Activated CD8-positive, alpha-beta memory T cell treated with anti-CD3 and anti-CD28 coated beads for 4 hours (primary cell): Measurements from ENCODE around the gene TGFBI.

Source experiments
- DNase-seq, 2 donors: peaks; one replicate each; pipeline ENCODE4 v3.0.0-alpha.2; 2020; ENCODE audit warnings: low read depth in 2 of 2

The TGFBI gene

GRCh38 chr5:136001466-136001981 is 27.3 kb upstream of the TGFBI start:
- no peak for DNase-seq

- no peak for DNase-seq
Observed at GRCh38 chr5:136004436-136004835, 24.4 kb upstream of the TGFBI start.

DNA sequence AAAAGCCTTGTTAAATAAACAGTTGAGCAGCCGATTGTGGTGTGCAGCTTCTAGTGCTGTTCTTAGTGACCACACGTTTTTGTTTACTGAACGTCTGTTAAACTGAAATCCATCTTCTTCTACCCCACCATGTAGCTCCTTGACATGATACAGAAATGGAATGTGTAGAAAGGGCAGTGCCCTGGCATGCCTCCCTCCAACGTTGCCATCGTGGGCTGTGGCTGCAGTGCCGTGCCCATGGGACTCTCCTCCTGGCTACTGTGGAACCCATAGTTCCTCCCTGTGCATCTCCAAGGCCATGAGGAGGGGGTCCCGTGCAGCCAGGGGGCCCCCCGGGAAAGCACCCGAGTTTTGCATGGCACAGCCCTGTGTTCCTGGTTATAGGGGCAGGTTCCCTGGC is 23.3 kb upstream of the TGFBI start:
- no peak for DNase-seq

DNA sequence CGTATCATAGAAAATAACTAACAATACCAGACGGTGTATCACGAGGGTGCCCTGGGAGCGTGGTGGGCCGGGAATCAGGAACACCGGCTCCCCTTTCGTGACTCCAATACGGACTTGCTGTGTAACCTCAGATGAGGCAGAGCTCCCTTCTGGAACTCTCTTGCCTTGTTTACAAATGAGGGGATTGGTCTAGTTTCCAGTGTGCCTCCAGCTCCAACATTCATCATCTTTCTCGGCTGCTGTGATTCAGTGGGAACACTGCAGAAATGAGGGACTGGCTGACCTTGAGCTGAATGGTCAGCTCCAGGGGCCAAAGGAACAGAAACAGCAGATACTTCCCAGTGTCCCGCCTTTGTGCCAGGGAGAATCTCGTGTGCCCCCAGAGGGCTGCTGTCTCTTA is 22.6 kb upstream of the TGFBI start:
- DNase-seq = no peak

DNA sequence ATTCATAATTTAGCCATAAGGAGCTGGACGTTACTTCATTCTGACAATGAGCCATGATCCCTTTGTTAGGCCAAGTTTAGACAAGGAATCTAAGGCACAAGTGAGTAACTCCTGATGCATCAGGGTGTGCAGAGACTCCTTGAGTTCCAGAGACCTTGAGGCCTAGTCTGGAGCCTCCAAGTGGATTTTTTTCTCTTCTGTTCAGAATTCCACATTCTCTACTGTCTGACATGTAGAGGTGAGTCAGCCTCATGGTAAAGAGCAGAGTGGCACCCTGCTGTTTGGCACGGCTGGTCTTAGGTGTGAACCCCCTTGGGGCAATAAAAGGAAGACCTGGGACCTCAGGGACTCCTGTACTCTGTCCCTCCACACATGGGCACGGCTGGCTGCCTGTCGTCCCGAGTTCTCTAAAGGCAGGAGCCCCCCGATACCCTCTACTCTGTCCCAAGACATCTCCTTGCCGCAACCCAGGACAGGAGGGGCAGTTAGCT is 22.0 kb upstream of the TGFBI start:
- DNase-seq = no peak

GRCh38 chr5:136007271-136007670 is 21.5 kb upstream of the TGFBI start:
- no peak for DNase-seq

DNA sequence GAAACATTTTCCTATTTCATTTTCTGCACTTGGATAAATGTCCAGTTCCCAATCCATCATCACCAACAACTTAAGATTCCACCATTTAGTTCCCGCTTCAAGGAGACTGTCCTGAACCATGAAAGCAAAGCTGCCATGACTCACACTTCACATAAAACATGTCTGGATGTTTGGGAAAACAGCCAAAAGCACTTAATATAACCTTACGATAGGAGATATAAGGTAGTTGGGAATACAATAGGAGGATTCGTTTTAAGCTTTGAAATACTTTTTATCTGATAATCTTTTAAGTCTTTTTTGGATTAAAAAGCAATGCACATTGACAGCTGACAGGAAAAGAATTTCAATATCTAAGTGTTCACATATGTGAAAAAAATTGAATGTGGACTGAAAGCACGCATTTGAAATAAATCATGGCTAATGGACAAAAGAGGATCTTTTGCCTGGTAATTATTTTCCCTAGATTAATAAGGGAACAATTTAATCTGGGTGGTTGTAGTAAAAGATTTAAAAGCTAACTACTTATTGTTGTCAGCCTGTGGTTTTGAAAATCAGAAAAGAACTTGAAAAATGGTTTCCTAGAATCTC is 17.3 kb upstream of the TGFBI start:
- no peak for DNase-seq

GRCh38 chr5:136012041-136012804 is 16.6 kb upstream of the TGFBI start:
- DNase-seq = no peak

- no peak for DNase-seq
Observed at GRCh38 chr5:136013559-136013958, 15.2 kb upstream of the TGFBI start.

DNA sequence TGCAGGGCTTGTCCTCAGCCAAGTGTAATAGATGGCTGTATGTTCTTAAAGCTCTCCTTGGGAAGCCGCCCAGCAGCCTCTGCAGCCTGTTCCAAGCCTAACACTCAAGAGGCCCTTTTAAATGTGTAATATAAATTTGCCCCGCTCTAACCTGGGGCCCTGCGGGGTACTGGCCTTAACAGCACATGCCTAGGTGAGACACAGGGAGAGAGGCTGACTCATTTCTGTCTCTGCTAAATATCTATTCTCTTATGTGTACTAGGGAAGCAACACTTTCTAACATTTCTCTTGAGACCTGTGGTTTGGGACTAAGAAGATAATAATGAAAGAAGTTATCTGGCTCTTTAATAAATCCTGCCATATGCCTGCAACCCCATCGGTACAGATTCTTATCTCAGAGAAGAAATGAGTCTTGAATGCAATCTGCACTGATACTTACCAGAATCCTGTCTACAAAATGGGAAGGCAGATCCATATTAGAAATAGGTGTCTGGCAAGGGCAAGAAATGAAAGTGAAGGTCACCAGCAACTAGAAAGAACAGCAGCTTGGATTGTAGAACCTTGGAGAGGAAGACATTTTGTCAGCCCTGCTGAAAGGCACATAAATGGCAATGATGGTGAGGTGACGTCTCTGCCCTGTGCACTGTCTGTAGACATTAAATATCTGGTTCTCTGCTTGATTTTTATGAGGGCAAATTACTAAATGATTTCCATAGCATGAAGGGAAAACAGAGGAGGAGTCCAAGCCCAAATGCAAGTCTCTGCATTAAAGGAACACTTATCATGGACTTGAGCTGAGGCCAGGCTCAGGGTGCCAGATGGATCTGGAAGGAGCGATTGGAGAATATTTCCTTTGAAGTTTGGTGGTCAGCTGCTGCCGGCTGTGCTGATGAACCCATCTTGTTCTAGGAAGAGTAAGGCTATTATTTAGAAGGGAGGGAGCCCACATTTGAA is 14.5 kb upstream of the TGFBI start:
- no peak for DNase-seq

GRCh38 chr5:136015003-136015375 is 13.8 kb upstream of the TGFBI start:
- DNase-seq = no peak

GRCh38 chr5:136015966-136016650 is 12.7 kb upstream of the TGFBI start:
- no peak for DNase-seq

GRCh38 chr5:136016945-136017530 is 11.8 kb upstream of the TGFBI start:
- no peak for DNase-seq

DNA sequence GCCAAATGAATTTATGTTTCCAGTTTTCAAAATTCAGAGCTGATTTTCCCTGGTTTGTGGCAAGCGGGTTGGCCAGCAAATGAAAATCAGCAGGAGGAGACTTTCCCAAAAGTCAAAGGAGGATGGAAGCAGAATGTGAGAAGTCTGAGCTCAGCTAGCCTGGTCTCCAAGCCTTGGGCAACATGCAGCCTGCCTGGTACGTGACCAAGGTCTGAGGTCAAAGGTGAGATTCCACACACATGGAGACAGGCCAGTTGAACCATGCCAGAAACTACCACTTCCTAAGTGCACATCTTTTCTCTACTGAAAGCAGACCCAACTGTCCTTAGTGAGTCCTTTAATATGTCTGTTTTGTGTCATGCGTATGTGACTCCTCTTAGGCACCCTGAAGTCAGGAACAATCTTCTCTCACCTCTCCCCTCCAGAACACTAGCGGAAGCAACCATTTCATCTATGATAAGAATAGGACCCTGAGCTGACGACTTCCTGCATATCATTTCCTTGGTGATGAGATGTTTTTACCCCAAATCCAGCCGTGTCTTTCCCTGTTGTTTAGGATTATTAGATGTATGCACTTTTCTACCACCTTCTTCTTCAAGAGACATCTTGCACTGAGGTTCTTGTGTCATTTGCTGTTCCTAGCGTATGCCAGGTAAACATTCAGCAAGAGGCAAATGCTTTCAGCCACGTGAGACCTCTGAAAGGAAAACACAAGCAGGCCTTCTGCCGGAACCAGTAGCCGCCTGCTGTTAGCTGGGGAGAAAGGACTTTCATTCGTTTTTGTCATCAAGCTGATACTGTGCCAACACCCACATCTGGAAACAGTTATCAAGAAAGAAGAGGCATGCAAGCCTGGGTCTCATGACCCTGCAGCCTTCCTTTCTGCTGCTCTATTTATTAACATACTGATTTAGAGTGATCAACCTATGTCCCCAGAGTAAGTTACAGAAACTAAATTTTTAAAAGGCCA is 9.7 kb upstream of the TGFBI start:
- DNase-seq = no peak

DNA sequence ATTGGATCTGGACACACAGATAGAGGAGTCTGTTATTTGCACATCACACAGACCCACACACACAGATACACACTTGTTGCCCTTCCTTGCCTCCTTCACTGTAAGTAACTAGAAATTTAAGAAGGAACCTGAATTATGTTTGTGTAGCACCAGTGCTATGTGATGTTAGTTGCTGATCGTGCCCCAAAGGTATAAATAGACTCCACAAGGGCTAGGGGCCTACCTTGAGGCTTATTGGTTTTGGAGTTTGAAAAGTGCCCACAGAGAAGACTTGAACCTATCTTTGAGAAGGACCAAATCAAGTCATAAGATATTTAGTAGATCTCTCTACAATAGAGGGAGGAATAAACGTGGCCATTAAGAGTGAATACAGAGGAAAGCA is 8.8 kb upstream of the TGFBI start:
- DNase-seq = no peak

- DNase-seq = no peak
Observed at GRCh38 chr5:136020383-136021015, 8.3 kb upstream of the TGFBI start.

GRCh38 chr5:136021016-136021405 is 7.8 kb upstream of the TGFBI start:
- no peak for DNase-seq

GRCh38 chr5:136022965-136023364 is 5.8 kb upstream of the TGFBI start:
- no peak for DNase-seq

- DNase-seq = no peak
Observed at GRCh38 chr5:136023958-136024541, 4.7 kb upstream of the TGFBI start.
